ENCODE measurements around the gene MACROD2.

DNA sequence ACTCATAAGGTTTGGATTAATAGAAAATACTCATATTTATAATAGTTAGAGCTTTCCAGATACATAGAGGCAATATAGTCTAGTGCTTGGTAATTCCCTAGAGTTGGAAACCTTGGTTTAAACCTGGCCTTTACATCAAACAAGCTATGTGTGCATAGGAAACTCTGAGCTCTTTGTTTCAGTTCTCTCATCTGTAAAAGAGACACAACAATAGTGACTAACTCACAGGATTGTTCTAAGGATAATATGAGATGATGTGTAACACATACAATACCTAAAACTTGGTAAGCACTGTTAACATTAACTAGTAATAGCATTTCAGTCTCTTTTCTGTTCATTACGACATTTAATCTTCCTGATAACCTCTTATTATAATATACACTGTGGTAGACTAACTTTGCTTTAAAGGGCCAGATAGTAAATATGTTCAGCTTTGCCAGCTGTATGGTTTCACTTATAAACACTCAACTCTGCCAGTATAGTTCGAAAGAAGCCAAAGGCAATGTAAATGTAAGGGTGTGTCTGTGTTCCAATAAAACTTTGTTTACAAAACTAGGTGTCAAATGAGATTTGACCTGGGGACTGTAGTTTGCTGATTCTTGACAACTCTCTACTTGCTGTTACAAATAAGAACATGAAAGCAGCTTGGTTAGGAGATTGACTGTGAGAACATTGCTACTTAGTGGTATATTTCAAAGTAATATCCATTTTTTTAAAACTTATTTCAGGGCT lies 712.7 kb downstream of the MACROD2 start:
- TF ChIP-seq, protein P1, sequence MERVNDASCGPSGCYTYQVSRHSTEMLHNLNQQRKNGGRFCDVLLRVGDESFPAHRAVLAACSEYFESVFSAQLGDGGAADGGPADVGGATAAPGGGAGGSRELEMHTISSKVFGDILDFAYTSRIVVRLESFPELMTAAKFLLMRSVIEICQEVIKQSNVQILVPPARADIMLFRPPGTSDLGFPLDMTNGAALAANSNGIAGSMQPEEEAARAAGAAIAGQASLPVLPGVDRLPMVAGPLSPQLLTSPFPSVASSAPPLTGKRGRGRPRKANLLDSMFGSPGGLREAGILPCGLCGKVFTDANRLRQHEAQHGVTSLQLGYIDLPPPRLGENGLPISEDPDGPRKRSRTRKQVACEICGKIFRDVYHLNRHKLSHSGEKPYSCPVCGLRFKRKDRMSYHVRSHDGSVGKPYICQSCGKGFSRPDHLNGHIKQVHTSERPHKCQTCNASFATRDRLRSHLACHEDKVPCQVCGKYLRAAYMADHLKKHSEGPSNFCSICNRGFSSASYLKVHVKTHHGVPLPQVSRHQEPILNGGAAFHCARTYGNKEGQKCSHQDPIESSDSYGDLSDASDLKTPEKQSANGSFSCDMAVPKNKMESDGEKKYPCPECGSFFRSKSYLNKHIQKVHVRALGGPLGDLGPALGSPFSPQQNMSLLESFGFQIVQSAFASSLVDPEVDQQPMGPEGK (CRISPR knock-in tag; IDR thresholded peaks at IDR 0.05; ENCODE audit: borderline replicate concordance): no peak
- no peak for TF ChIP-seq RARB (CRISPR knock-in tag; IDR thresholded peaks at IDR 0.05)
- TF ChIP-seq, protein P2, sequence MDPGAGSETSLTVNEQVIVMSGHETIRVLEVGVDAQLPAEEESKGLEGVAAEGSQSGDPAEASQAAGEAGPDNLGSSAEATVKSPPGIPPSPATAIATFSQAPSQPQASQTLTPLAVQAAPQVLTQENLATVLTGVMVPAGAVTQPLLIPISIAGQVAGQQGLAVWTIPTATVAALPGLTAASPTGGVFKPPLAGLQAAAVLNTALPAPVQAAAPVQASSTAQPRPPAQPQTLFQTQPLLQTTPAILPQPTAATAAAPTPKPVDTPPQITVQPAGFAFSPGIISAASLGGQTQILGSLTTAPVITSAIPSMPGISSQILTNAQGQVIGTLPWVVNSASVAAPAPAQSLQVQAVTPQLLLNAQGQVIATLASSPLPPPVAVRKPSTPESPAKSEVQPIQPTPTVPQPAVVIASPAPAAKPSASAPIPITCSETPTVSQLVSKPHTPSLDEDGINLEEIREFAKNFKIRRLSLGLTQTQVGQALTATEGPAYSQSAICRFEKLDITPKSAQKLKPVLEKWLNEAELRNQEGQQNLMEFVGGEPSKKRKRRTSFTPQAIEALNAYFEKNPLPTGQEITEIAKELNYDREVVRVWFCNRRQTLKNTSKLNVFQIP (CRISPR knock-in tag; IDR thresholded peaks at IDR 0.05; ENCODE audit: borderline replicate concordance, low read depth): no peak
- no peak for TF ChIP-seq CSDC2 (CRISPR knock-in tag; IDR thresholded peaks at IDR 0.05)
- no peak for TF ChIP-seq BACH2 (CRISPR knock-in tag; IDR thresholded peaks at IDR 0.05; ENCODE audit: borderline replicate concordance)
- TF ChIP-seq ESRRG (CRISPR knock-in tag; IDR thresholded peaks at IDR 0.05): no peak
- no peak for TF ChIP-seq ZFP30 (CRISPR knock-in tag; IDR thresholded peaks at IDR 0.05)
- TF ChIP-seq OSR1 (CRISPR knock-in tag; IDR thresholded peaks at IDR 0.05): no peak
- TF ChIP-seq, protein P3, sequence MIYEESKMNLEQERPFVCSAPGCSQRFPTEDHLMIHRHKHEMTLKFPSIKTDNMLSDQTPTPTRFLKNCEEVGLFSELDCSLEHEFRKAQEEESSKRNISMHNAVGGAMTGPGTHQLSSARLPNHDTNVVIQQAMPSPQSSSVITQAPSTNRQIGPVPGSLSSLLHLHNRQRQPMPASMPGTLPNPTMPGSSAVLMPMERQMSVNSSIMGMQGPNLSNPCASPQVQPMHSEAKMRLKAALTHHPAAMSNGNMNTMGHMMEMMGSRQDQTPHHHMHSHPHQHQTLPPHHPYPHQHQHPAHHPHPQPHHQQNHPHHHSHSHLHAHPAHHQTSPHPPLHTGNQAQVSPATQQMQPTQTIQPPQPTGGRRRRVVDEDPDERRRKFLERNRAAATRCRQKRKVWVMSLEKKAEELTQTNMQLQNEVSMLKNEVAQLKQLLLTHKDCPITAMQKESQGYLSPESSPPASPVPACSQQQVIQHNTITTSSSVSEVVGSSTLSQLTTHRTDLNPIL (CRISPR knock-in tag; IDR thresholded peaks at IDR 0.05; ENCODE audit: low read depth): no peak
- no peak for TF ChIP-seq ZNF565 (CRISPR knock-in tag; conservative IDR thresholded peaks at IDR 0.05; ENCODE audit: low read depth)
